ENCODE data around the gene OSBPL8. TPM values are rescaled to one million over a fixed set of nuclear protein-coding genes. Genes with fewer than 3 reads are reported as not detected.
"Not testable (repeated sequence)": the region's sequence is repeated elsewhere in the genome, so short reads cannot be mapped to it uniquely, and the experiment has no call there.

Gene OSBPL8
- total and polyA plus RNA-seq, 2 donors (not counting 1 experiment from before 2014, with no cell fraction given): 11.1 to 112 TPM

GRCh38 chr12:76478045-76478444, 81.5 kb downstream of the OSBPL8 start:
- Histone ChIP-seq H4K20me1 (ENCODE audit: control insufficient read depth, insufficient read depth, low read length, poor library complexity, severe bottlenecking) (peaks cover 19% of the 10 kb centered on the region), H3K9ac (ENCODE audit: low read length) (no peak overlapping the region), H2AFZ (ENCODE audit: insufficient read depth, low read depth, low read length, poor library complexity, severe bottlenecking) (no peak overlapping the region), H3K79me2 (ENCODE audit: control insufficient read depth, insufficient read depth, low read length) (peaks cover 51% of the 10 kb centered on the region), H3K27ac (ENCODE audit: low read length in 2 of 2) (no peak overlapping the region), H3K27me3 (replicated peaks in 1 of 4; ENCODE audit: control extremely low read depth in 1 of 4, control insufficient read depth in 3 of 4, insufficient read depth in 4 of 4, low read length in 3 of 4) (no peaks in the 10 kb centered on the region), H3K4me3 (ENCODE audit: control extremely low read depth in 1 of 5, extremely low read depth in 1 of 5, insufficient read depth in 1 of 5, low read depth in 2 of 5, low read length in 4 of 5) (no peak overlapping the region), H3K4me1 (ENCODE audit: control insufficient read depth in 2 of 2, insufficient read depth in 2 of 2, low read length in 2 of 2) (no peaks in the 10 kb centered on the region), H3K36me3 (replicated peaks in 1 of 2; ENCODE audit: control extremely low read depth in 1 of 2, control insufficient read depth in 1 of 2, extremely low read depth in 1 of 2, insufficient read depth in 2 of 2, low read length in 1 of 2) (peaks cover 0 to 5% of the 10 kb centered on the region in 2 experiments), H3K4me2 (replicated peaks; ENCODE audit: low read depth, low read length, poor library complexity, severe bottlenecking) (no peak overlapping the region), H3K9me3 (ENCODE audit: control extremely low read depth in 1 of 3, control insufficient read depth in 2 of 3, insufficient read depth in 1 of 3, low read length in 2 of 3) (peaks cover 0 to 1% (median 0%) of the 10 kb centered on the region in 3 donors)
- intact Hi-C loops (cut with micrococcal nuclease): no loop called here
- DNase-seq (no peak), ATAC-seq (ENCODE audit: low read depth) (no peak)
- peaks cover 13% of the 10 kb centered on the region for H3K4me1 Mint-ChIP-seq
- H3K27me3 Mint-ChIP-seq: no peaks in the 10 kb centered on the region
- no CpG with 5 or more reads among the region's 5 CpGs for WGBS (ENCODE audit: insufficient coverage)
- H3K27ac Mint-ChIP-seq: no peak overlapping the region
- no peaks in the 10 kb centered on the region for H3K9me3 Mint-ChIP-seq (ENCODE audit: insufficient read depth)
- no peak overlapping the region for H3K4me3 Mint-ChIP-seq
- TF ChIP-seq EZH2 (IDR thresholded peaks at IDR 0.05; ENCODE audit: borderline replicate concordance, insufficient read depth, low read depth, low read length, poor library complexity, severe bottlenecking): no peak
- TF ChIP-seq, protein P1, sequence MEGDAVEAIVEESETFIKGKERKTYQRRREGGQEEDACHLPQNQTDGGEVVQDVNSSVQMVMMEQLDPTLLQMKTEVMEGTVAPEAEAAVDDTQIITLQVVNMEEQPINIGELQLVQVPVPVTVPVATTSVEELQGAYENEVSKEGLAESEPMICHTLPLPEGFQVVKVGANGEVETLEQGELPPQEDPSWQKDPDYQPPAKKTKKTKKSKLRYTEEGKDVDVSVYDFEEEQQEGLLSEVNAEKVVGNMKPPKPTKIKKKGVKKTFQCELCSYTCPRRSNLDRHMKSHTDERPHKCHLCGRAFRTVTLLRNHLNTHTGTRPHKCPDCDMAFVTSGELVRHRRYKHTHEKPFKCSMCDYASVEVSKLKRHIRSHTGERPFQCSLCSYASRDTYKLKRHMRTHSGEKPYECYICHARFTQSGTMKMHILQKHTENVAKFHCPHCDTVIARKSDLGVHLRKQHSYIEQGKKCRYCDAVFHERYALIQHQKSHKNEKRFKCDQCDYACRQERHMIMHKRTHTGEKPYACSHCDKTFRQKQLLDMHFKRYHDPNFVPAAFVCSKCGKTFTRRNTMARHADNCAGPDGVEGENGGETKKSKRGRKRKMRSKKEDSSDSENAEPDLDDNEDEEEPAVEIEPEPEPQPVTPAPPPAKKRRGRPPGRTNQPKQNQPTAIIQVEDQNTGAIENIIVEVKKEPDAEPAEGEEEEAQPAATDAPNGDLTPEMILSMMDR (IDR thresholded peaks at IDR 0.05): no peak
- POLR2A ChIA-PET: no interaction called here
- CTCF ChIA-PET: no interaction called here

- CTCF ChIA-PET; ATAC-seq (ENCODE audit: low read depth); H3K4me1 Mint-ChIP-seq; H3K9me3 Mint-ChIP-seq (ENCODE audit: insufficient read depth); H3K9ac ChIP-seq (ENCODE audit: low read length); H3K27ac ChIP-seq (ENCODE audit: low read length in 2 of 2); H3K27me3 ChIP-seq (replicated peaks in 1 of 4; ENCODE audit: control extremely low read depth in 1 of 4, control insufficient read depth in 3 of 4, insufficient read depth in 4 of 4, low read length in 3 of 4); H3K9me3 ChIP-seq (ENCODE audit: control extremely low read depth in 1 of 3, control insufficient read depth in 2 of 3, insufficient read depth in 1 of 3, low read length in 2 of 3); POLR2A ChIA-PET; DNase-seq; H2AFZ ChIP-seq (ENCODE audit: insufficient read depth, low read depth, low read length, poor library complexity, severe bottlenecking); H3K4me3 ChIP-seq (ENCODE audit: control extremely low read depth in 1 of 5, extremely low read depth in 1 of 5, insufficient read depth in 1 of 5, low read depth in 2 of 5, low read length in 4 of 5); H3K4me2 ChIP-seq (replicated peaks; ENCODE audit: low read depth, low read length, poor library complexity, severe bottlenecking); H3K27me3 Mint-ChIP-seq; H3K27ac Mint-ChIP-seq; H3K36me3 ChIP-seq (replicated peaks in 1 of 2; ENCODE audit: control extremely low read depth in 1 of 2, control insufficient read depth in 1 of 2, extremely low read depth in 1 of 2, insufficient read depth in 2 of 2, low read length in 1 of 2); H3K4me3 Mint-ChIP-seq: not testable (repeated sequence)
- intact Hi-C loops (cut with micrococcal nuclease): loop anchor here (5.0 kb wide), 1 partner anchor 34 kb away; no protein-coding TSS in a partner anchor
- 90% methylated on average over 5 of the region's 8 CpGs for WGBS (ENCODE audit: insufficient coverage)
- Histone ChIP-seq H4K20me1 (ENCODE audit: control insufficient read depth, insufficient read depth, low read length, poor library complexity, severe bottlenecking) (peaks cover 27% of the 10 kb centered on the region), H3K4me1 (ENCODE audit: control insufficient read depth in 2 of 2, insufficient read depth in 2 of 2, low read length in 2 of 2) (peaks cover 4 to 13% of the 10 kb centered on the region in 2 donors), H3K79me2 (ENCODE audit: control insufficient read depth, insufficient read depth, low read length) (peaks cover 75% of the 10 kb centered on the region)
These were observed 86.7 kb downstream of the OSBPL8 start for GRCh38 chr12:76472862-76473261.

All from B cell (primary cell).